ENCODE data around the gene MFSD1.
"Not testable (repeated sequence)": the region's sequence is repeated elsewhere in the genome, so short reads cannot be mapped to it uniquely, and the experiment has no call there.

The MFSD1 gene

GRCh38 chr3:158776531-158776930 is 25.3 kb upstream of the MFSD1 start:
- DNase-seq: no peak

GRCh38 chr3:158777161-158777873 is 24.5 kb upstream of the MFSD1 start:
- DNase-seq: no peak

GRCh38 chr3:158780766-158781165 is 21.1 kb upstream of the MFSD1 start:
- no peak for DNase-seq

- DNase-seq: no peak
Observed at GRCh38 chr3:158781191-158781590, 20.7 kb upstream of the MFSD1 start.

- no peak for DNase-seq
Observed at GRCh38 chr3:158781849-158782248, 20.0 kb upstream of the MFSD1 start.

GRCh38 chr3:158782283-158782989 is 19.4 kb upstream of the MFSD1 start:
- no peak for DNase-seq

GRCh38 chr3:158783051-158783450 is 18.8 kb upstream of the MFSD1 start:
- DNase-seq: no peak

GRCh38 chr3:158785972-158786371 is 15.9 kb upstream of the MFSD1 start:
- no peak for DNase-seq

GRCh38 chr3:158788446-158788845 is 13.4 kb upstream of the MFSD1 start:
- no peak for DNase-seq

- no peak for DNase-seq
Observed at GRCh38 chr3:158789592-158789991, 12.3 kb upstream of the MFSD1 start.

GRCh38 chr3:158790901-158791589 is 10.8 kb upstream of the MFSD1 start:
- DNase-seq: peak; percentile 65

- not testable (repeated sequence) for DNase-seq
Observed at GRCh38 chr3:158791590-158791920, 10.3 kb upstream of the MFSD1 start.

GRCh38 chr3:158792709-158793108 is 9.1 kb upstream of the MFSD1 start:
- DNase-seq: no peak

- DNase-seq: no peak
Observed at GRCh38 chr3:158794206-158794605, 7.6 kb upstream of the MFSD1 start.

GRCh38 chr3:158794936-158795518 is 6.8 kb upstream of the MFSD1 start:
- DNase-seq: peak; percentile 2

GRCh38 chr3:158801201-158801600 is 653 bp upstream of the MFSD1 start:
- DNase-seq: no peak

- DNase-seq: no peak
Observed at GRCh38 chr3:158802409-158803268, 785 bp downstream of the MFSD1 start.

GRCh38 chr3:158804441-158804840 is 2.6 kb downstream of the MFSD1 start:
- DNase-seq: no peak

GRCh38 chr3:158808697-158809096 is 6.8 kb downstream of the MFSD1 start:
- DNase-seq: no peak

GRCh38 chr3:158809642-158810041 is 7.8 kb downstream of the MFSD1 start:
- DNase-seq: no peak

- no peak for DNase-seq
Observed at GRCh38 chr3:158810823-158811724, 9.2 kb downstream of the MFSD1 start.

- DNase-seq: no peak
Observed at GRCh38 chr3:158819282-158819681, 17.4 kb downstream of the MFSD1 start.
